HL-60 (cell line): ENCODE data around the gene DIAPH3.

Experiments used
- CTCF ChIP-seq: IDR thresholded peaks from one replicate; pipeline ENCODE4 v1.5.1; 2011; ENCODE audit warnings: low read length, control low read depth, inconsistent platforms; ENCODE audit not compliant: insufficient read depth
- GABPA ChIP-seq: IDR thresholded peaks from 2 replicates; pipeline ENCODE4 v1.6.1; 2012; ENCODE audit warnings: low read depth
- POLR2AphosphoS5 ChIP-seq: IDR thresholded peaks from 2 replicates; pipeline ENCODE4 v1.6.1; 2012; ENCODE audit warnings: low read depth
- REST ChIP-seq: IDR thresholded peaks from 2 replicates; pipeline ENCODE4 v1.6.1; 2012; ENCODE audit warnings: low read depth; ENCODE audit not compliant: insufficient replicate concordance
- SPI1 ChIP-seq: IDR thresholded peaks from 2 replicates; pipeline ENCODE4 v1.6.1; 2012; ENCODE audit warnings: low read depth, mild to moderate bottlenecking, borderline replicate concordance

- no peak for TF ChIP-seq CTCF
- TF ChIP-seq POLR2AphosphoS5, result no peak
- TF ChIP-seq REST, result no peak
- TF ChIP-seq GABPA, result no peak
- TF ChIP-seq SPI1, result no peak
These were observed 192.9 kb downstream of the DIAPH3 start for GRCh38 chr13:59970847-59971246.
